Mucosa of stomach (tissue), 1 donor: ENCODE measurements around the gene IGFN1.

Experiments used
- H3K27me3 ChIP-seq: one replicate; pipeline ENCODE4 v1.7.0; 2013; ENCODE audit warnings: mild to moderate bottlenecking, low read length; ENCODE audit not compliant: control insufficient read depth, insufficient read depth
- H3K36me3 ChIP-seq: one replicate; pipeline ENCODE4 v1.7.0; 2013; ENCODE audit warnings: low read length; ENCODE audit not compliant: control insufficient read depth, insufficient read depth
- H3K4me1 ChIP-seq: one replicate; pipeline ENCODE4 v1.7.0; 2013; ENCODE audit warnings: mild to moderate bottlenecking, low read length; ENCODE audit not compliant: control insufficient read depth, insufficient read depth
- H3K4me3 ChIP-seq: one replicate; pipeline ENCODE4 v1.7.0; 2013; ENCODE audit warnings: low read length
- H3K9ac ChIP-seq: one replicate; pipeline ENCODE4 v1.7.0; 2013; ENCODE audit warnings: mild to moderate bottlenecking, low read length, moderate library complexity
- H3K9me3 ChIP-seq: one replicate; pipeline ENCODE4 v1.7.0; 2013; ENCODE audit warnings: mild to moderate bottlenecking, low read length, moderate library complexity; ENCODE audit not compliant: control insufficient read depth
- donor health status: Pancreatic carcinoma.

Gene IGFN1

GRCh38 chr1:201192261-201192788 is 1.7 kb downstream of the IGFN1 start:
- H3K4me3 ChIP-seq, result no peak overlapping the region
- no peak overlapping the region for H3K9ac ChIP-seq
- no peaks in the 10 kb centered on the region for H3K4me1 ChIP-seq
- no peaks in the 10 kb centered on the region for H3K9me3 ChIP-seq
- H3K36me3 ChIP-seq, result no peaks in the 10 kb centered on the region
- H3K27me3 ChIP-seq, result peaks cover 24% of the 10 kb centered on the region

GRCh38 chr1:201194046-201194445 is 3.4 kb downstream of the IGFN1 start:
- no peaks in the 10 kb centered on the region for H3K4me1 ChIP-seq
- H3K36me3 ChIP-seq, result no peaks in the 10 kb centered on the region
- no peak overlapping the region for H3K9ac ChIP-seq
- no peaks in the 10 kb centered on the region for H3K9me3 ChIP-seq
- H3K27me3 ChIP-seq, result peaks cover 21% of the 10 kb centered on the region
- no peak overlapping the region for H3K4me3 ChIP-seq

GRCh38 chr1:201198598-201198997 is 8.0 kb downstream of the IGFN1 start:
- Histone ChIP-seq H3K27me3 (no peaks in the 10 kb centered on the region), H3K9ac (no peak overlapping the region)

GRCh38 chr1:201205036-201205435 is 14.4 kb downstream of the IGFN1 start:
- Histone ChIP-seq H3K36me3 (no peaks in the 10 kb centered on the region), H3K9ac (no peak overlapping the region), H3K4me1 (no peaks in the 10 kb centered on the region), H3K27me3 (peaks cover 12% of the 10 kb centered on the region), H3K9me3 (no peaks in the 10 kb centered on the region), H3K4me3 (no peak overlapping the region)

More at GRCh38 chr1:201198598-201198997, 8.0 kb downstream of the IGFN1 start:
- Histone ChIP-seq H3K4me3 (no peak overlapping the region), H3K9me3 (no peaks in the 10 kb centered on the region), H3K4me1 (no peaks in the 10 kb centered on the region), H3K36me3 (no peaks in the 10 kb centered on the region)

- Histone ChIP-seq H3K9me3 (no peaks in the 10 kb centered on the region), H3K9ac (no peak overlapping the region), H3K36me3 (no peaks in the 10 kb centered on the region), H3K4me3 (no peak overlapping the region), H3K4me1 (no peaks in the 10 kb centered on the region), H3K27me3 (peaks cover 12% of the 10 kb centered on the region)
Measured at GRCh38 chr1:201206176-201206575, 15.6 kb downstream of the IGFN1 start.

GRCh38 chr1:201207046-201207445 is 16.4 kb downstream of the IGFN1 start:
- Histone ChIP-seq H3K27me3 (peaks cover 17% of the 10 kb centered on the region), H3K9me3 (no peaks in the 10 kb centered on the region), H3K4me3 (no peak overlapping the region), H3K9ac (no peak overlapping the region), H3K36me3 (no peaks in the 10 kb centered on the region), H3K4me1 (no peaks in the 10 kb centered on the region)

GRCh38 chr1:201208236-201208635 is 17.6 kb downstream of the IGFN1 start:
- H3K9ac ChIP-seq, result no peak overlapping the region
- no peaks in the 10 kb centered on the region for H3K36me3 ChIP-seq
- peaks cover 17% of the 10 kb centered on the region for H3K27me3 ChIP-seq
- no peak overlapping the region for H3K4me3 ChIP-seq
- H3K9me3 ChIP-seq, result no peaks in the 10 kb centered on the region
- H3K4me1 ChIP-seq, result no peaks in the 10 kb centered on the region

GRCh38 chr1:201212056-201212455 is 21.4 kb downstream of the IGFN1 start:
- Histone ChIP-seq H3K9me3 (no peaks in the 10 kb centered on the region), H3K36me3 (no peaks in the 10 kb centered on the region)

GRCh38 chr1:201212461-201213055 is 21.9 kb downstream of the IGFN1 start:
- H3K9ac ChIP-seq, result no peak overlapping the region
- no peaks in the 10 kb centered on the region for H3K9me3 ChIP-seq
- peaks cover 14% of the 10 kb centered on the region for H3K27me3 ChIP-seq
- no peaks in the 10 kb centered on the region for H3K4me1 ChIP-seq
- no peak overlapping the region for H3K4me3 ChIP-seq
- H3K36me3 ChIP-seq, result no peaks in the 10 kb centered on the region

More at GRCh38 chr1:201212056-201212455, 21.4 kb downstream of the IGFN1 start:
- Histone ChIP-seq H3K4me1 (no peaks in the 10 kb centered on the region), H3K27me3 (peaks cover 15% of the 10 kb centered on the region), H3K9ac (no peak overlapping the region), H3K4me3 (no peak overlapping the region)

GRCh38 chr1:201213106-201213770 is 22.6 kb downstream of the IGFN1 start:
- Histone ChIP-seq H3K9me3 (no peaks in the 10 kb centered on the region), H3K4me3 (no peak overlapping the region), H3K9ac (no peak overlapping the region), H3K4me1 (no peaks in the 10 kb centered on the region), H3K36me3 (no peaks in the 10 kb centered on the region), H3K27me3 (peaks cover 14% of the 10 kb centered on the region)

GRCh38 chr1:201213926-201214325 is 23.3 kb downstream of the IGFN1 start:
- Histone ChIP-seq H3K9ac (no peak overlapping the region), H3K27me3 (peaks cover 14% of the 10 kb centered on the region), H3K4me3 (no peak overlapping the region), H3K9me3 (no peaks in the 10 kb centered on the region), H3K4me1 (no peaks in the 10 kb centered on the region), H3K36me3 (no peaks in the 10 kb centered on the region)

GRCh38 chr1:201214461-201214860 is 23.8 kb downstream of the IGFN1 start:
- no peaks in the 10 kb centered on the region for H3K9me3 ChIP-seq
- H3K27me3 ChIP-seq, result peaks cover 11% of the 10 kb centered on the region
- H3K36me3 ChIP-seq, result no peaks in the 10 kb centered on the region
- no peak overlapping the region for H3K4me3 ChIP-seq
- H3K9ac ChIP-seq, result no peak overlapping the region
- H3K4me1 ChIP-seq, result no peaks in the 10 kb centered on the region
